Adrenal gland (tissue), 12 donors: ENCODE measurements around the gene ADGRG4. TPM values are rescaled to one million over a fixed set of nuclear protein-coding genes. Genes with fewer than 3 reads are reported as not detected.

ENCODE experiments used
- DNase-seq, 7 donors: peaks; one replicate each; pipeline ENCODE4 v3.0.0-alpha.2; 2019 to 2020
- H3K27ac ChIP-seq, 5 donors: fragments of 200-600 bp; sonication (generic) in 4 of 5; 1 replicate in 3 of 5; 2 replicates in 2 of 5; pipeline versions ENCODE4 v1.5.1 to v1.8.0; 2016 to 2020; ENCODE audit warnings: mild to moderate bottlenecking in 1 of 5
- H3K27me3 ChIP-seq: fragments of 200-600 bp; 2 replicates; pipeline ENCODE4 v1.8.0; 2021
- H3K36me3 ChIP-seq, 2 donors: fragments of 200-600 bp; replicated peaks in 1 of 2; 1 replicate in 1 of 2; 2 replicates in 1 of 2; pipeline versions ENCODE4 v1.5.1 to v1.8.0; 2018 to 2022
- H3K4me1 ChIP-seq, 2 donors: fragments of 200-600 bp; replicated peaks in 1 of 2; 1 replicate in 1 of 2; 2 replicates in 1 of 2; pipeline versions ENCODE4 v1.5.1 to v1.8.0; 2018 to 2021
- H3K4me3 ChIP-seq, 4 donors: fragments of 200-600 bp; sonication (generic) in 3 of 4; one replicate each; pipeline ENCODE4 v1.5.1; 2016 to 2018
- H3K9me3 ChIP-seq, 3 donors: fragments of 200-600 bp; sonication (generic) in 1 of 3; replicated peaks in 1 of 3; 1 replicate in 2 of 3; 2 replicates in 1 of 3; pipeline versions ENCODE4 v1.5.1 to v1.8.0; 2016 to 2021
- CTCF ChIP-seq, 6 experiments: fragments of 450-650 bp in 4 of 6; fragments of 200-600 bp in 2 of 6; sonication (generic) in 1 of 6; IDR thresholded peaks; 1 replicate in 5 of 6; 2 replicates in 1 of 6; pipeline versions ENCODE4 v1.5.1 to v1.8.0; 2016 to 2021; ENCODE audit warnings: antibody characterized with exemption in 6 of 6, mild to moderate bottlenecking in 2 of 6, moderate library complexity in 1 of 6
- POLR2A ChIP-seq, 2 donors: fragments of 450-650 bp; IDR thresholded peaks; one replicate each; pipeline ENCODE4 v1.6.1; 2017; ENCODE audit warnings: antibody characterized with exemption in 2 of 2, mild to moderate bottlenecking in 2 of 2, moderate library complexity in 1 of 2
- WGBS, 4 donors: extraction: QIAGEN DNeasy Blood & Tissue Kit in 2 of 4; methylation state at CpG; one replicate each; pipeline versions ENCODE4 v1.1.5 to v1.1.7; 2013 to 2017; 5-methylcytosine and 5-hydroxymethylcytosine counted together
- intact Hi-C, 2 donors: fragments of 100-400 bp; cut with DNase I; formaldehyde crosslinking; loops; one replicate each; pipeline versions ENCODE4 v1.14.1 to v1.15.0; 2022 to 2023
- polyA plus RNA-seq, 3 donors: library from polyadenylated mRNA; stranded (reverse); fragments of 200-250 nt in 2 of 3; fragments of 350-450 nt in 1 of 3; fragmentation: Illumina TruSeq in 1 of 3; extraction: RNeasy Lipid Tissue Mini Kit (QIAGEN cat#74804) in 1 of 3; gene quantifications; one replicate each; pipeline ENCODE4 v1.2.3, GENCODE V29; 2013 to 2014
- total RNA-seq, 9 donors: library from RNA; depleted of rRNA in 4 of 9; stranded (reverse); fragments of >200 nt in 4 of 9; fragments of 120-200 nt in 1 of 9; fragmentation: NEBNext Ultra II Directional in 1 of 9; extraction: Animal tissue kit (Norgen Biotek cat#: 25700) in 1 of 9; gene quantifications; one replicate each; pipeline versions ENCODE4 v1.1.0 to v1.2.4, GENCODE V29; 2013 to 2023
- donor health status: healthy with polysubstance abuse.
- donor health status: Bipolar disorder and iron deficiency.
- donor health status: DM: yes; HTN: yes; CAD: no.
- donor health status: DM: no; HTN: no; CAD: no.
- donor health status: DM: no; HTN: no; CAD: no.
- donor health status: DM: yes; HTN: yes; CAD: no.

ADGRG4 gene
- total and polyA plus RNA-seq, 12 donors: under 0.01 to 0.11 (median 0.01) TPM; not detected in 4

GRCh38 chrX:136390921-136391320, 90.2 kb downstream of the ADGRG4 start:
- no peaks in the 10 kb centered on the region for H3K4me1 ChIP-seq
- H3K9me3 ChIP-seq: no peaks in the 10 kb centered on the region
- intact Hi-C loops: no loop called here
- peaks cover 19% of the 10 kb centered on the region for H3K27me3 ChIP-seq
- no peak overlapping the region for H3K27ac ChIP-seq
- 60 to 93% (median 67%) methylated on average over 2 of the region's 2 CpGs; no CpG with 5 or more reads in 1 of the 4 donors for WGBS, 4 donors
- H3K4me3 ChIP-seq: no peak overlapping the region
- no peaks in the 10 kb centered on the region for H3K36me3 ChIP-seq
- TF ChIP-seq CTCF (IDR thresholded peaks at IDR 0.05) (no peak), POLR2A (IDR thresholded peaks at IDR 0.05) (no peak)
- DNase-seq: no peak

GRCh38 chrX:136395271-136395670, 94.5 kb downstream of the ADGRG4 start:
- Histone ChIP-seq H3K9me3 (no peaks in the 10 kb centered on the region), H3K4me3 (no peak overlapping the region), H3K4me1 (no peaks in the 10 kb centered on the region), H3K36me3 (no peaks in the 10 kb centered on the region), H3K27ac (no peak overlapping the region), H3K27me3 (peaks cover 1% of the 10 kb centered on the region)
- WGBS, 4 donors: 39 to 55% (median 46%) methylated on average over 3 of the region's 3 CpGs
- TF ChIP-seq POLR2A (IDR thresholded peaks at IDR 0.05) (no peak), CTCF (IDR thresholded peaks at IDR 0.05) (no peak)
- no peak for DNase-seq
- intact Hi-C loops: no loop called here

GRCh38 chrX:136397001-136397400, 96.2 kb downstream of the ADGRG4 start:
- no peak overlapping the region for H3K4me3 ChIP-seq
- peaks cover 7% of the 10 kb centered on the region for H3K27me3 ChIP-seq
- H3K36me3 ChIP-seq: no peaks in the 10 kb centered on the region
- 57 to 80% (median 76%) methylated on average over 4 of the region's 4 CpGs for WGBS, 4 donors
- no peak for DNase-seq
- intact Hi-C loops: no loop called here
- H3K27ac ChIP-seq: no peak overlapping the region
- H3K4me1 ChIP-seq: no peaks in the 10 kb centered on the region
- TF ChIP-seq CTCF (IDR thresholded peaks at IDR 0.05) (no peak), POLR2A (IDR thresholded peaks at IDR 0.05) (no peak)
- no peaks in the 10 kb centered on the region for H3K9me3 ChIP-seq

GRCh38 chrX:136405126-136405525, 104.4 kb downstream of the ADGRG4 start:
- Histone ChIP-seq H3K27me3 (peaks cover 11% of the 10 kb centered on the region), H3K4me3 (no peak overlapping the region), H3K36me3 (no peaks in the 10 kb centered on the region), H3K9me3 (no peaks in the 10 kb centered on the region), H3K27ac (no peak overlapping the region), H3K4me1 (no peaks in the 10 kb centered on the region)
- TF ChIP-seq POLR2A (IDR thresholded peaks at IDR 0.05) (no peak), CTCF (IDR thresholded peaks at IDR 0.05) (no peak)
- 61 to 85% (median 75%) methylated on average over 8 of the region's 8 CpGs for WGBS, 4 donors
- no peak for DNase-seq
- intact Hi-C loops: no loop called here
